PC-9 (cell line): ENCODE measurements around the gene BACH2.

Source experiments
- CTCF ChIP-seq: fragments of 200-600 bp; sonication (generic); conservative IDR thresholded peaks from 2 replicates; pipeline ENCODE4 v1.6.1; 2017; ENCODE audit warnings: mixed run types, antibody characterized with exemption, mild to moderate bottlenecking, moderate library complexity
- EZH2 ChIP-seq: fragments of 200-600 bp; sonication (generic); IDR thresholded peaks from 2 replicates; pipeline ENCODE4 v1.8.0; 2017; ENCODE audit warnings: antibody characterized with exemption, low read depth

GRCh38 chr6:90194371-90194841 is 102.2 kb downstream of the BACH2 start:
- TF ChIP-seq EZH2 = no peak
- TF ChIP-seq CTCF = no peak
